ENCODE results near the gene SHISAL1. TPM values are rescaled to one million over a fixed set of nuclear protein-coding genes. Genes with fewer than 3 reads are reported as not detected.

The SHISAL1 gene
- total RNA-seq, 1 experiment from 2014 or later, result 1.1 TPM

DNA sequence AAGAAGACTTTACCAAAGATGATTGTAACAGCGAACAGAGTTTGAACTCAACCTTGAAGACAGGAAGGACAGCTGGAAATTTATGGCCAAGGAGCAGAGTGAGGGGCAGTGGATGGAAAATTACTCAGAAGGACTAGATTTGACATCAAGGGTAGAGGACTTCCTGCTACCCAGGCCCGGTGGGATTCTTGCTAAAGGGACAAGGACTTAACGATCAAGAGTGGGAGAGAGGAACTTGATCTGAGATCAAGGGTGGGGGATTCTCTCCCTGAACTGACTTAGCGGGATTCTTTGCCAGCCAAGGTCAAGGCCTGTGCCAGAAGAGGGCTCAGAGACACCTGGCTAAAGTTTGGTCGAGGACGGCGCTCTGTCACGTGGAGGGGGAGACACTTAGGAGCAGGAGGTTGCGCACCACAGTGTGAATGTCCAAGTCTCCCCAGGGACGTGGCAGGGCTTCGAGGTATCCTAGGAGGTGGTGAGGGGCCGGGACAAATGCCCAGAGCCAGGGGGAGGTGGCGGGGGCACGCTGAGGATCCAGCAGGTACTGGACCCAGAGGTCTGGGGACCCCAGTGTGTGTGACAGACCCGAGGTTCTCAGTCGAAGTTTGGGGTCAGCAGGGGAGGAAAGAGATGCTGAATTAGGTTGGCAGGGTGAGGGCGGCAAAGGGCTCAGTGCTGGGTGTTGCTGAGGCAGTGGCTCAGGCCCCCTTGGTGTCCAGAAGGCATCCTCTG is 46.1 kb upstream of the SHISAL1 start:
- Histone ChIP-seq H3K9ac (ENCODE audit: low read length) (no peak overlapping the region), H3K9me3 (ENCODE audit: low read length) (no peaks in the 10 kb centered on the region), H3K4me3 (ENCODE audit: low read length) (no peak overlapping the region), H3K4me1 (ENCODE audit: insufficient read depth, low read length) (peaks cover 42% of the 10 kb centered on the region), H3K4me2 (ENCODE audit: low read length) (no peak overlapping the region), H3K79me2 (ENCODE audit: low read length) (no peaks in the 10 kb centered on the region), H3K36me3 (ENCODE audit: low read depth, low read length) (no peaks in the 10 kb centered on the region), H2AFZ (ENCODE audit: low read length) (no peak overlapping the region), H4K20me1 (ENCODE audit: low read length) (no peaks in the 10 kb centered on the region), H3K27ac (ENCODE audit: low read length) (no peak overlapping the region), H3K9me2 (replicated peaks; ENCODE audit: low read length) (no peaks in the 10 kb centered on the region), H3K27me3 (ENCODE audit: low read length) (no peaks in the 10 kb centered on the region), H3F3A (ENCODE audit: low read length, unreplicated experiment) (peaks cover 10% of the 10 kb centered on the region)
- DNase-seq (no peak), ATAC-seq (no peak)
- POLR2A ChIA-PET (ENCODE audit: unreplicated experiment), result no interaction called here
- intact Hi-C loops (cut with micrococcal nuclease), result no loop called here
- BruUV-seq (replicated peaks), result no TSS peak
- TF ChIP-seq CTCF (conservative IDR thresholded peaks at IDR 0.05; ENCODE audit: low read depth, low read length), result no peak
- CTCF ChIA-PET, result no interaction called here

DNA sequence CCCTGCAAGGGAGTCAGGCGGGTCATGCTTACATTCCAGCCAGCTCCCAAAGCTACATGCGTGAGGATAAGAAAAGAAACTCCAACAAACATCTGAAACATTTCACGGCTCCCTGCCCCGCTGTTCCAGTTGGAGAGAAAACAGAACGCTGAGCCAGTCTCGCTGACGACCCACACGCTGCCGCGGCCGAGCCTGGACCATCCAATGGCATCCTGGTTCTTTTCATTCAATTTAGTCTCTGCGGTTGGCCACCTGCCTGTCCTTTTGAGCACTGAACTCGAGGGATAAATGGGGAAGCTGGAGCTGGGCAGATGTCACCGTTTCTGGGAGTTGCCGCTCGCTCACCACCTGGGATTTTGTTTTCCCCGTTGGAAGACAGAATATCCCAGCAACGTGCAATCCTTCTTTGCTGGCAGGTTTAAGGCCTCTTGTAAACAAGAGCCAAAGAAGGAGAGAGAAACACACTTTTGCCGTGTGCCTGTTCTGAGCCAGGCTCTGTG is 45.3 kb upstream of the SHISAL1 start:
- H2AFZ ChIP-seq (ENCODE audit: low read length), result no peak overlapping the region
- no peaks in the 10 kb centered on the region for H3K9me2 ChIP-seq (replicated peaks; ENCODE audit: low read length)
- H3K27me3 ChIP-seq (ENCODE audit: low read length), result no peaks in the 10 kb centered on the region
- no TSS peak for BruUV-seq (replicated peaks)
- H3K36me3 ChIP-seq (ENCODE audit: low read depth, low read length), result no peaks in the 10 kb centered on the region
- ChIA-PET POLR2A (ENCODE audit: unreplicated experiment) (no interaction called here), CTCF (interaction anchor here (0.6 kb wide), 1 partner anchor 133 kb away, joined by 3 read pairs; no protein-coding TSS in a partner anchor)
- H3K4me3 ChIP-seq (ENCODE audit: low read length), result no peak overlapping the region
- intact Hi-C loops (cut with micrococcal nuclease), result no loop called here
- no peak overlapping the region for H3K27ac ChIP-seq (ENCODE audit: low read length)
- no peak for TF ChIP-seq EZH2phosphoT487 (IDR thresholded peaks at IDR 0.05; ENCODE audit: borderline replicate concordance, low read length)
- TF ChIP-seq CTCF (conservative IDR thresholded peaks at IDR 0.05; ENCODE audit: low read depth, low read length), result no peak
- TF ChIP-seq EZH2 (IDR thresholded peaks at IDR 0.05; ENCODE audit: low read length, unreplicated experiment), result no peak
- no peaks in the 10 kb centered on the region for H3K79me2 ChIP-seq (ENCODE audit: low read length)
- no peaks in the 10 kb centered on the region for H3K9me3 ChIP-seq (ENCODE audit: low read length)
- H3K9ac ChIP-seq (ENCODE audit: low read length), result no peak overlapping the region
- H3K4me2 ChIP-seq (ENCODE audit: low read length), result no peak overlapping the region
- ATAC-seq, result no peak
- no peak for DNase-seq
- H4K20me1 ChIP-seq (ENCODE audit: low read length), result no peaks in the 10 kb centered on the region
- H3F3A ChIP-seq (ENCODE audit: low read length, unreplicated experiment), result peaks cover 10% of the 10 kb centered on the region
- peaks cover 34% of the 10 kb centered on the region for H3K4me1 ChIP-seq (ENCODE audit: insufficient read depth, low read length)

GRCh38 chr22:44357296-44357965 is 44.7 kb upstream of the SHISAL1 start:
- POLR2A ChIA-PET (ENCODE audit: unreplicated experiment), result no interaction called here
- Histone ChIP-seq H3K9me3 (ENCODE audit: low read length) (no peaks in the 10 kb centered on the region), H3K9me2 (replicated peaks; ENCODE audit: low read length) (no peaks in the 10 kb centered on the region), H3K36me3 (ENCODE audit: low read depth, low read length) (no peaks in the 10 kb centered on the region), H4K20me1 (ENCODE audit: low read length) (no peaks in the 10 kb centered on the region), H3K27me3 (ENCODE audit: low read length) (no peaks in the 10 kb centered on the region), H3K4me1 (ENCODE audit: insufficient read depth, low read length) (peaks cover 28% of the 10 kb centered on the region), H3K4me3 (ENCODE audit: low read length) (no peak overlapping the region), H3F3A (ENCODE audit: low read length, unreplicated experiment) (peaks cover 10% of the 10 kb centered on the region), H3K4me2 (ENCODE audit: low read length) (no peak overlapping the region), H3K27ac (ENCODE audit: low read length) (no peak overlapping the region), H3K79me2 (ENCODE audit: low read length) (no peaks in the 10 kb centered on the region), H2AFZ (ENCODE audit: low read length) (no peak overlapping the region), H3K9ac (ENCODE audit: low read length) (no peak overlapping the region)
- intact Hi-C loops (cut with micrococcal nuclease), result no loop called here
- no peak for ATAC-seq
- no TSS peak for BruUV-seq (replicated peaks)
- CTCF ChIA-PET, result no interaction called here
- TF ChIP-seq EZH2phosphoT487 (IDR thresholded peaks at IDR 0.05; ENCODE audit: borderline replicate concordance, low read length) (no peak), CTCF (conservative IDR thresholded peaks at IDR 0.05; ENCODE audit: low read depth, low read length) (0 out of 2 replicates have a peak, but pooled peaks have one; percentile 26)
- no peak for DNase-seq

Data from PC-3 (cell line).